SK-N-SH (cell line): Measurements from ENCODE around the gene ARHGAP40. TPM values are rescaled to one million over a fixed set of nuclear protein-coding genes. Genes with fewer than 3 reads are reported as not detected.

Source experiments
- CTCF ChIA-PET: fragments of 300-600, 350-600 bp; formaldehyde crosslinking; extraction: SDS; loops from one replicate; lab custom pipeline; 2021; lab: Yijun Ruan, JAX
- POLR2A ChIA-PET: fragments of 350-600 bp; sonication (Branson Sonifier 250); formaldehyde crosslinking; extraction: SDS; loops from one replicate; lab custom pipeline; 2020; ENCODE audit warnings: antibody characterized with exemption, inconsistent platforms; lab: Yijun Ruan, JAX
- DNase-seq: peaks from one replicate; pipeline ENCODE4 v3.0.0; 2012
- H2AFZ ChIP-seq: fragments of 200-600 bp; sonication (generic); 2 replicates; pipeline ENCODE4 v1.8.1; 2016; ENCODE audit warnings: antibody characterized with exemption, mild to moderate bottlenecking, low read depth
- H3F3A ChIP-seq: fragments of 200-600 bp; sonication (generic); replicated peaks from 2 replicates; pipeline ENCODE3; 2016; ENCODE audit warnings: antibody characterized with exemption, mild to moderate bottlenecking; ENCODE audit not compliant: insufficient read depth
- H3K27ac ChIP-seq, 2 experiments: fragments of 200-500 bp in 1 of 2; fragments of 200-600 bp in 1 of 2; sonication (Bioruptor generic) in 1 of 2; sonication (generic), shearing (Covaris generic) in 1 of 2; 2 replicates each; pipeline versions ENCODE4 v1.5.1 to v1.6.1; 2014 to 2016; ENCODE audit warnings: low read depth in 2 of 2, inconsistent platforms in 1 of 2, low read length in 1 of 2, mild to moderate bottlenecking in 1 of 2, mixed read lengths in 1 of 2
- H3K27me3 ChIP-seq: fragments of 200-600 bp; sonication (generic), shearing (Covaris generic); 2 replicates; pipeline ENCODE4 v1.6.1; 2016; ENCODE audit warnings: mixed run types; ENCODE audit not compliant: insufficient read depth
- H3K36me3 ChIP-seq, 2 experiments: fragments of 200-500 bp in 1 of 2; fragments of 200-600 bp in 1 of 2; sonication (Bioruptor generic) in 1 of 2; sonication (generic) in 1 of 2; replicated peaks in 1 of 2; 2 replicates each; pipeline versions ENCODE3 to v1.5.1; 2014 to 2016; ENCODE audit warnings: low read length in 1 of 2, mild to moderate bottlenecking in 1 of 2; ENCODE audit not compliant: insufficient read depth in 2 of 2, control insufficient read depth in 1 of 2
- H3K4me1 ChIP-seq, 2 experiments: fragments of 200-500 bp in 1 of 2; fragments of 200-600 bp in 1 of 2; sonication (Bioruptor generic) in 1 of 2; sonication (generic), shearing (Covaris generic) in 1 of 2; 2 replicates each; pipeline versions ENCODE4 v1.5.1 to v1.6.1; 2014 to 2016; ENCODE audit warnings: low read depth in 1 of 2, low read length in 1 of 2, mixed run types in 1 of 2; ENCODE audit not compliant: insufficient read depth in 2 of 2, control insufficient read depth in 1 of 2
- H3K4me2 ChIP-seq: fragments of 200-600 bp; sonication (generic), shearing (Covaris generic); 2 replicates; pipeline ENCODE4 v1.6.1; 2017; ENCODE audit warnings: mixed run types
- H3K4me3 ChIP-seq, 2 experiments: fragments of 200-500 bp in 1 of 2; fragments of 200-600 bp in 1 of 2; sonication (Bioruptor generic) in 1 of 2; sonication (generic), shearing (Covaris generic) in 1 of 2; 2 replicates each; pipeline versions ENCODE4 v1.5.1 to v1.8.1; 2014 to 2016; ENCODE audit warnings: low read depth in 2 of 2, inconsistent platforms in 1 of 2, low read length in 1 of 2, mild to moderate bottlenecking in 1 of 2, mixed read lengths in 1 of 2, moderate library complexity in 1 of 2
- H3K79me2 ChIP-seq: fragments of 200-600 bp; sonication (generic); 2 replicates; pipeline ENCODE4 v1.8.1; 2017; ENCODE audit warnings: mild to moderate bottlenecking; ENCODE audit not compliant: insufficient read depth
- H3K9ac ChIP-seq: fragments of 200-600 bp; sonication (generic); 2 replicates; pipeline ENCODE4 v1.6.1; 2017; ENCODE audit warnings: mixed run types
- H3K9me2 ChIP-seq: fragments of 200-600 bp; sonication (generic); 2 replicates; pipeline ENCODE4 v1.6.1; 2017; ENCODE audit warnings: mixed run types
- H3K9me3 ChIP-seq: fragments of 200-600 bp; sonication (generic); 2 replicates; pipeline ENCODE4 v1.6.1; 2017; ENCODE audit warnings: mixed run types, mild to moderate bottlenecking, moderate library complexity
- H4K20me1 ChIP-seq: fragments of 200-600 bp; sonication (generic); 2 replicates; pipeline ENCODE4 v1.6.1; 2017; ENCODE audit warnings: mild to moderate bottlenecking, mixed run types; ENCODE audit not compliant: insufficient read depth
- CHD2 ChIP-seq: fragments of 150-350 bp; IDR thresholded peaks from 2 replicates; pipeline ENCODE4 v1.6.1; 2018; ENCODE audit warnings: low read length; ENCODE audit not compliant: partially characterized antibody
- EZH2phosphoT487 ChIP-seq: fragments of 200-600 bp; sonication (generic); IDR thresholded peaks from 2 replicates; pipeline ENCODE4 v1.6.1; 2017; ENCODE audit warnings: low read depth, mixed run types, mild to moderate bottlenecking, antibody characterized with exemption, moderate library complexity, borderline replicate concordance
- FOSL2 ChIP-seq: IDR thresholded peaks from 2 replicates; pipeline ENCODE4 v1.4.0; 2012; ENCODE audit warnings: low read depth, mild to moderate bottlenecking, moderate library complexity, borderline replicate concordance
- FOXJ3 ChIP-seq: sonication (generic); formaldehyde crosslinking; IDR thresholded peaks from 2 replicates; pipeline ENCODE4 v1.5.1; 2020; ENCODE audit warnings: mild to moderate bottlenecking, missing genetic modification reagents
- FOXM1 ChIP-seq: IDR thresholded peaks from 2 replicates; pipeline ENCODE4 v1.4.0; 2012; ENCODE audit warnings: low read depth, mild to moderate bottlenecking
- GABPA ChIP-seq: IDR thresholded peaks from 2 replicates; pipeline ENCODE4 v1.4.0; 2012; ENCODE audit warnings: low read depth, mild to moderate bottlenecking
- GATA2 ChIP-seq: sonication (generic); formaldehyde crosslinking; IDR thresholded peaks from 2 replicates; pipeline ENCODE4 v1.5.0; 2020; ENCODE audit warnings: mild to moderate bottlenecking, missing genetic modification reagents
- IRF3 ChIP-seq: fragments of 150-350 bp; IDR thresholded peaks from 2 replicates; pipeline ENCODE4 v1.6.1; 2016; ENCODE audit warnings: mild to moderate bottlenecking, low read depth, low read length
- JUND ChIP-seq: IDR thresholded peaks from 2 replicates; pipeline ENCODE4 v1.4.0; 2012
- MEF2A ChIP-seq: IDR thresholded peaks from 2 replicates; pipeline ENCODE4 v1.4.0; 2012; ENCODE audit warnings: low read depth, borderline replicate concordance
- MXI1 ChIP-seq: IDR thresholded peaks from 2 replicates; pipeline ENCODE4 v1.6.1; 2012; ENCODE audit warnings: mild to moderate bottlenecking, low read depth, low read length, improper control_type of control experiment
- NFIC ChIP-seq: IDR thresholded peaks from 2 replicates; pipeline ENCODE4 v1.4.0; 2012; ENCODE audit warnings: borderline replicate concordance
- PBX3 ChIP-seq: IDR thresholded peaks from 2 replicates; pipeline ENCODE4; 2012
- POLR2AphosphoS5 ChIP-seq: IDR thresholded peaks from 2 replicates; pipeline ENCODE4 v1.6.1; 2012; ENCODE audit warnings: low read depth, low read length
- RAD21 ChIP-seq: IDR thresholded peaks from 2 replicates; pipeline ENCODE4 v1.6.1; 2012; ENCODE audit warnings: mild to moderate bottlenecking, low read length
- RCOR1 ChIP-seq: fragments of 150-350 bp; IDR thresholded peaks from 2 replicates; pipeline ENCODE4 v1.6.1; 2017; ENCODE audit warnings: antibody characterized with exemption, low read length
- RXRA ChIP-seq: IDR thresholded peaks from 2 replicates; pipeline ENCODE4 v1.4.0; 2012; ENCODE audit warnings: low read depth, mild to moderate bottlenecking, borderline replicate concordance
- SIN3A ChIP-seq: IDR thresholded peaks from 2 replicates; pipeline ENCODE4 v1.6.1; 2012; ENCODE audit warnings: low read depth, mild to moderate bottlenecking, low read length, moderate library complexity, borderline replicate concordance
- SMC3 ChIP-seq: IDR thresholded peaks from 2 replicates; pipeline ENCODE4 v1.6.1; 2012; ENCODE audit warnings: low read depth, low read length, improper control_type of control experiment
- TAF1 ChIP-seq: IDR thresholded peaks from 2 replicates; pipeline ENCODE4 v1.6.1; 2012; ENCODE audit warnings: low read depth, mild to moderate bottlenecking, low read length, moderate library complexity, borderline replicate concordance
- TEAD4 ChIP-seq: IDR thresholded peaks from 2 replicates; pipeline ENCODE4 v1.4.0; 2012; ENCODE audit warnings: mild to moderate bottlenecking, borderline replicate concordance; ENCODE audit not compliant: insufficient read depth
- YY1 ChIP-seq: IDR thresholded peaks from 2 replicates; pipeline ENCODE4 v1.4.0; 2012; ENCODE audit warnings: low read depth, mild to moderate bottlenecking
- WGBS: methylation state at CpG from one replicate; pipeline ENCODE4 v1.1.6; 2017; ENCODE audit warnings: low lambda C conversion rate; 5-methylcytosine and 5-hydroxymethylcytosine counted together
- polyA plus RNA-seq, 3 experiments: library from polyadenylated mRNA; depleted of rRNA; stranded (reverse); fragments of >200 nt; gene quantifications; 2 replicates each; pipeline ENCODE4 v1.2.3, GENCODE V29; 2012
- TF ChIP-seq, protein P1 (sequence below): IDR thresholded peaks from 2 replicates; pipeline ENCODE4 v1.6.1; 2012; ENCODE audit warnings: mild to moderate bottlenecking, low read depth, low read length, moderate library complexity
- TF ChIP-seq, protein P2 (sequence below): fragments of 150-350 bp; IDR thresholded peaks from 2 replicates; pipeline ENCODE4 v1.6.1; 2017; ENCODE audit warnings: antibody characterized with exemption, low read length, low read depth, borderline replicate concordance
- TF ChIP-seq, protein P3 (sequence below): IDR thresholded peaks from 2 replicates; pipeline ENCODE4 v1.4.0; 2012; ENCODE audit warnings: low read depth
- TF ChIP-seq, protein P4 (sequence below): fragments of 200-600 bp; sonication (generic); IDR thresholded peaks from 2 replicates; pipeline ENCODE4 v1.6.1; 2017; ENCODE audit warnings: antibody characterized with exemption, mild to moderate bottlenecking, moderate library complexity

Gene ARHGAP40
- polyA plus RNA-seq, 1 of the 3 experiments (the other 2 are of a cell fraction): 0.02 TPM

- no peaks in the 10 kb centered on the region for H4K20me1 ChIP-seq
- H3K79me2 ChIP-seq: no peaks in the 10 kb centered on the region
- H3K4me2 ChIP-seq: no peak overlapping the region
- H3K27ac ChIP-seq: no peak overlapping the region
- H2AFZ ChIP-seq: no peak overlapping the region
- DNase-seq: peak; percentile 86
- CTCF ChIA-PET: interaction anchor here (0.5 to 22.0 kb wide), 19 partner anchors 9 to 262 kb away, joined by 3 to 510 read pairs (median 5); partner anchors contain the start of gene SLC32A1
- H3K4me1 ChIP-seq: no peaks in the 10 kb centered on the region
- H3K36me3 ChIP-seq: no peaks in the 10 kb centered on the region
- no peaks in the 10 kb centered on the region for H3K9me2 ChIP-seq
- no peak overlapping the region; a peak in 1 of 4 replicates for H3K4me3 ChIP-seq
- no peak overlapping the region for H3K9ac ChIP-seq
- H3K27me3 ChIP-seq: no peaks in the 10 kb centered on the region
- no peaks in the 10 kb centered on the region for H3F3A ChIP-seq
- H3K9me3 ChIP-seq: no peaks in the 10 kb centered on the region
- WGBS: 40% methylated on average over 10 of the region's 13 CpGs
- POLR2A ChIA-PET: no interaction called here
- TF ChIP-seq FOXM1: no peak
- TF ChIP-seq EZH2phosphoT487: no peak
- TF ChIP-seq, protein P1, sequence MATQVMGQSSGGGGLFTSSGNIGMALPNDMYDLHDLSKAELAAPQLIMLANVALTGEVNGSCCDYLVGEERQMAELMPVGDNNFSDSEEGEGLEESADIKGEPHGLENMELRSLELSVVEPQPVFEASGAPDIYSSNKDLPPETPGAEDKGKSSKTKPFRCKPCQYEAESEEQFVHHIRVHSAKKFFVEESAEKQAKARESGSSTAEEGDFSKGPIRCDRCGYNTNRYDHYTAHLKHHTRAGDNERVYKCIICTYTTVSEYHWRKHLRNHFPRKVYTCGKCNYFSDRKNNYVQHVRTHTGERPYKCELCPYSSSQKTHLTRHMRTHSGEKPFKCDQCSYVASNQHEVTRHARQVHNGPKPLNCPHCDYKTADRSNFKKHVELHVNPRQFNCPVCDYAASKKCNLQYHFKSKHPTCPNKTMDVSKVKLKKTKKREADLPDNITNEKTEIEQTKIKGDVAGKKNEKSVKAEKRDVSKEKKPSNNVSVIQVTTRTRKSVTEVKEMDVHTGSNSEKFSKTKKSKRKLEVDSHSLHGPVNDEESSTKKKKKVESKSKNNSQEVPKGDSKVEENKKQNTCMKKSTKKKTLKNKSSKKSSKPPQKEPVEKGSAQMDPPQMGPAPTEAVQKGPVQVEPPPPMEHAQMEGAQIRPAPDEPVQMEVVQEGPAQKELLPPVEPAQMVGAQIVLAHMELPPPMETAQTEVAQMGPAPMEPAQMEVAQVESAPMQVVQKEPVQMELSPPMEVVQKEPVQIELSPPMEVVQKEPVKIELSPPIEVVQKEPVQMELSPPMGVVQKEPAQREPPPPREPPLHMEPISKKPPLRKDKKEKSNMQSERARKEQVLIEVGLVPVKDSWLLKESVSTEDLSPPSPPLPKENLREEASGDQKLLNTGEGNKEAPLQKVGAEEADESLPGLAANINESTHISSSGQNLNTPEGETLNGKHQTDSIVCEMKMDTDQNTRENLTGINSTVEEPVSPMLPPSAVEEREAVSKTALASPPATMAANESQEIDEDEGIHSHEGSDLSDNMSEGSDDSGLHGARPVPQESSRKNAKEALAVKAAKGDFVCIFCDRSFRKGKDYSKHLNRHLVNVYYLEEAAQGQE: no peak
- no peak for TF ChIP-seq MEF2A
- no peak for TF ChIP-seq YY1
- TF ChIP-seq FOSL2: no peak
- no peak for TF ChIP-seq GATA2
- TF ChIP-seq, protein P2, sequence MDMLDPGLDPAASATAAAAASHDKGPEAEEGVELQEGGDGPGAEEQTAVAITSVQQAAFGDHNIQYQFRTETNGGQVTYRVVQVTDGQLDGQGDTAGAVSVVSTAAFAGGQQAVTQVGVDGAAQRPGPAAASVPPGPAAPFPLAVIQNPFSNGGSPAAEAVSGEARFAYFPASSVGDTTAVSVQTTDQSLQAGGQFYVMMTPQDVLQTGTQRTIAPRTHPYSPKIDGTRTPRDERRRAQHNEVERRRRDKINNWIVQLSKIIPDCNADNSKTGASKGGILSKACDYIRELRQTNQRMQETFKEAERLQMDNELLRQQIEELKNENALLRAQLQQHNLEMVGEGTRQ: no peak
- TF ChIP-seq FOXJ3 (CRISPR knock-in tag): no peak
- no peak for TF ChIP-seq NFIC
- no peak for TF ChIP-seq TEAD4
- TF ChIP-seq RCOR1: no peak
- no peak for TF ChIP-seq PBX3
- peak; percentile 21; the same call in 1 of the 2 replicates for TF ChIP-seq MXI1
- TF ChIP-seq RXRA: no peak
- TF ChIP-seq IRF3: no peak
- TF ChIP-seq JUND: no peak
- peak; percentile 67 for TF ChIP-seq RAD21
- TF ChIP-seq TAF1: no peak
- TF ChIP-seq, protein P3, sequence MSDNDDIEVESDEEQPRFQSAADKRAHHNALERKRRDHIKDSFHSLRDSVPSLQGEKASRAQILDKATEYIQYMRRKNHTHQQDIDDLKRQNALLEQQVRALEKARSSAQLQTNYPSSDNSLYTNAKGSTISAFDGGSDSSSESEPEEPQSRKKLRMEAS: no peak
- no peak for TF ChIP-seq POLR2AphosphoS5
- no peak for TF ChIP-seq CHD2
- TF ChIP-seq SMC3: peak; percentile 44; the same call in 1 of the 2 replicates
- no peak for TF ChIP-seq GABPA
- TF ChIP-seq SIN3A: no peak
- TF ChIP-seq, protein P4, sequence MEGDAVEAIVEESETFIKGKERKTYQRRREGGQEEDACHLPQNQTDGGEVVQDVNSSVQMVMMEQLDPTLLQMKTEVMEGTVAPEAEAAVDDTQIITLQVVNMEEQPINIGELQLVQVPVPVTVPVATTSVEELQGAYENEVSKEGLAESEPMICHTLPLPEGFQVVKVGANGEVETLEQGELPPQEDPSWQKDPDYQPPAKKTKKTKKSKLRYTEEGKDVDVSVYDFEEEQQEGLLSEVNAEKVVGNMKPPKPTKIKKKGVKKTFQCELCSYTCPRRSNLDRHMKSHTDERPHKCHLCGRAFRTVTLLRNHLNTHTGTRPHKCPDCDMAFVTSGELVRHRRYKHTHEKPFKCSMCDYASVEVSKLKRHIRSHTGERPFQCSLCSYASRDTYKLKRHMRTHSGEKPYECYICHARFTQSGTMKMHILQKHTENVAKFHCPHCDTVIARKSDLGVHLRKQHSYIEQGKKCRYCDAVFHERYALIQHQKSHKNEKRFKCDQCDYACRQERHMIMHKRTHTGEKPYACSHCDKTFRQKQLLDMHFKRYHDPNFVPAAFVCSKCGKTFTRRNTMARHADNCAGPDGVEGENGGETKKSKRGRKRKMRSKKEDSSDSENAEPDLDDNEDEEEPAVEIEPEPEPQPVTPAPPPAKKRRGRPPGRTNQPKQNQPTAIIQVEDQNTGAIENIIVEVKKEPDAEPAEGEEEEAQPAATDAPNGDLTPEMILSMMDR: peak; percentile 78
Measured at GRCh38 chr20:38633577-38634093, 32.0 kb downstream of the ARHGAP40 start.
